GM11168 (cell line): ENCODE data around the gene KCNQ1.

ENCODE experiments used
- in situ Hi-C: fragments of 300-500 bp; cut with MboI; formaldehyde crosslinking; loops from one replicate; pipeline ENCODE4 v1.12.0; 2022; ENCODE audit warnings: low sequenced_read_pairs; ENCODE audit not compliant: unreplicated experiment

The KCNQ1 gene

GRCh38 chr11:2436521-2437031 lies 8.2 kb upstream of the KCNQ1 start:
- in situ Hi-C loops = loop anchor here (5.0 kb wide), 1 partner anchor 441 kb away; no protein-coding TSS in a partner anchor

- in situ Hi-C loops = loop anchor here (5.0 kb wide), 1 partner anchor 440 kb away; no protein-coding TSS in a partner anchor
Measured at GRCh38 chr11:2437516-2437915, 7.3 kb upstream of the KCNQ1 start.

- in situ Hi-C loops = loop anchor here (5.0 kb wide), 1 partner anchor 437 kb away; no protein-coding TSS in a partner anchor
Measured at GRCh38 chr11:2439820-2440219, 5.0 kb upstream of the KCNQ1 start.

GRCh38 chr11:2440646-2441045 lies 4.2 kb upstream of the KCNQ1 start:
- in situ Hi-C loops = no loop called here

GRCh38 chr11:2441171-2441570 lies 3.6 kb upstream of the KCNQ1 start:
- in situ Hi-C loops = no loop called here

- in situ Hi-C loops = no loop called here
Measured at GRCh38 chr11:2442589-2442988, 2.2 kb upstream of the KCNQ1 start.

GRCh38 chr11:2443406-2443805 lies 1.4 kb upstream of the KCNQ1 start:
- in situ Hi-C loops = no loop called here

- in situ Hi-C loops = no loop called here
Measured at GRCh38 chr11:2443881-2444820, 657 bp upstream of the KCNQ1 start, which contains the start of gene TRPM5. TSS of gene TRPM5 (minus strand) at chr11:2444514. CDS start at chr11:2423036, 21,478 bp downstream.

- in situ Hi-C loops = no loop called here
Measured at GRCh38 chr11:2445746-2446551, 1.1 kb downstream of the KCNQ1 start.

GRCh38 chr11:2446590-2447252 lies 1.9 kb downstream of the KCNQ1 start:
- in situ Hi-C loops = no loop called here

GRCh38 chr11:2447253-2447950 lies 2.6 kb downstream of the KCNQ1 start:
- in situ Hi-C loops = no loop called here

- in situ Hi-C loops = no loop called here
Measured at GRCh38 chr11:2447951-2448650, 3.3 kb downstream of the KCNQ1 start.

- in situ Hi-C loops = no loop called here
Measured at GRCh38 chr11:2448661-2449547, 4.1 kb downstream of the KCNQ1 start.

- in situ Hi-C loops = no loop called here
Measured at GRCh38 chr11:2449548-2450320, 4.9 kb downstream of the KCNQ1 start.

GRCh38 chr11:2450321-2451041 lies 5.7 kb downstream of the KCNQ1 start:
- in situ Hi-C loops = no loop called here

- in situ Hi-C loops = no loop called here
Measured at GRCh38 chr11:2451336-2451735, 6.5 kb downstream of the KCNQ1 start.

GRCh38 chr11:2451916-2452315 lies 7.1 kb downstream of the KCNQ1 start:
- in situ Hi-C loops = no loop called here
